Left ventricle myocardium inferior (tissue), 1 donor: ENCODE results near the gene USP13. TPM values are rescaled to one million over a fixed set of nuclear protein-coding genes. Genes with fewer than 3 reads are reported as not detected.
A peak's percentile ranks its signal among the peaks of the same experiment; 100 is the strongest.

ENCODE experiments used
- DNase-seq: peaks from one replicate; pipeline ENCODE4 v3.0.0-alpha.2; 2020
- H3K27ac ChIP-seq: fragments of 200-600 bp; replicated peaks from 2 replicates; pipeline ENCODE4 v1.8.0; 2021
- H3K27me3 ChIP-seq: fragments of 200-600 bp; 2 replicates; pipeline ENCODE4 v1.8.0; 2021; ENCODE audit warnings: low read depth
- H3K36me3 ChIP-seq: fragments of 200-600 bp; 2 replicates; pipeline ENCODE4 v1.8.0; 2021
- H3K4me1 ChIP-seq: fragments of 200-600 bp; 2 replicates; pipeline ENCODE4 v1.8.0; 2021
- H3K4me3 ChIP-seq: fragments of 200-600 bp; 2 replicates; pipeline ENCODE4 v1.8.0; 2021; ENCODE audit warnings: mild to moderate bottlenecking, moderate library complexity
- H3K9me3 ChIP-seq: fragments of 200-600 bp; replicated peaks from 2 replicates; pipeline ENCODE4 v1.8.0; 2021
- CTCF ChIP-seq: fragments of 200-600 bp; IDR thresholded peaks from 2 replicates; pipeline ENCODE4 v1.8.0; 2021; ENCODE audit warnings: antibody characterized with exemption, mild to moderate bottlenecking, borderline replicate concordance
- intact Hi-C: fragments of 100-400 bp; cut with micrococcal nuclease; formaldehyde crosslinking; loops from one replicate; pipeline ENCODE4 v1.11.0; 2022
- total RNA-seq: library from RNA; stranded (reverse); fragmentation: NEBNext Ultra II Directional; extraction: Animal tissue kit (Norgen Biotek cat#: 25700); gene quantifications from one replicate; pipeline ENCODE4 v1.2.1, GENCODE V29; 2021
- donor health status: DM: no; HTN: yes; CAD: no; lungs with severe emphysema.

USP13 gene
- total RNA-seq, 1 donor from 2014 or later: 162 TPM

GRCh38 chr3:179606534-179607085, 46.2 kb upstream of the USP13 start:
- no peak for TF ChIP-seq CTCF
- intact Hi-C loops: no loop called here
- no peak for DNase-seq
- H3K36me3 ChIP-seq: peaks cover 45% of the 10 kb centered on the region
- peaks cover 83% of the 10 kb centered on the region for H3K4me1 ChIP-seq
- no peaks in the 10 kb centered on the region for H3K27me3 ChIP-seq
- no peaks in the 10 kb centered on the region for H3K9me3 ChIP-seq
- H3K27ac ChIP-seq: no peak overlapping the region
- peak overlapping the region; percentile 75 for H3K4me3 ChIP-seq

GRCh38 chr3:179608931-179609720, 43.7 kb upstream of the USP13 start:
- no peak for DNase-seq
- TF ChIP-seq CTCF: no peak
- no peak overlapping the region for H3K4me3 ChIP-seq
- H3K4me1 ChIP-seq: peaks cover 85% of the 10 kb centered on the region
- peaks cover 40% of the 10 kb centered on the region for H3K36me3 ChIP-seq
- intact Hi-C loops: no loop called here
- H3K9me3 ChIP-seq: no peaks in the 10 kb centered on the region
- no peaks in the 10 kb centered on the region for H3K27me3 ChIP-seq
- H3K27ac ChIP-seq: no peak overlapping the region

GRCh38 chr3:179610066-179610465, 42.8 kb upstream of the USP13 start:
- H3K27ac ChIP-seq: no peak overlapping the region
- no peak for DNase-seq
- peaks cover 86% of the 10 kb centered on the region for H3K4me1 ChIP-seq
- no peak for TF ChIP-seq CTCF
- no peaks in the 10 kb centered on the region for H3K9me3 ChIP-seq
- no peak overlapping the region for H3K4me3 ChIP-seq
- no peaks in the 10 kb centered on the region for H3K27me3 ChIP-seq
- H3K36me3 ChIP-seq: peaks cover 40% of the 10 kb centered on the region
- intact Hi-C loops: no loop called here

- no peaks in the 10 kb centered on the region for H3K27me3 ChIP-seq
- H3K36me3 ChIP-seq: peaks cover 55% of the 10 kb centered on the region
- intact Hi-C loops: no loop called here
- DNase-seq: no peak
- H3K9me3 ChIP-seq: no peaks in the 10 kb centered on the region
- no peak overlapping the region for H3K4me3 ChIP-seq
- H3K4me1 ChIP-seq: peaks cover 57% of the 10 kb centered on the region
- no peak overlapping the region for H3K27ac ChIP-seq
- no peak for TF ChIP-seq CTCF
Measured at GRCh38 chr3:179613807-179614206, 39.0 kb upstream of the USP13 start.

GRCh38 chr3:179615458-179616173, 37.2 kb upstream of the USP13 start:
- intact Hi-C loops: no loop called here
- Histone ChIP-seq H3K4me1 (peaks cover 39% of the 10 kb centered on the region), H3K27ac (no peak overlapping the region)

More at GRCh38 chr3:179615458-179616173, 37.2 kb upstream of the USP13 start:
- no peaks in the 10 kb centered on the region for H3K27me3 ChIP-seq
- no peaks in the 10 kb centered on the region for H3K9me3 ChIP-seq
- peaks cover 60% of the 10 kb centered on the region for H3K36me3 ChIP-seq
- H3K4me3 ChIP-seq: no peak overlapping the region
- no peak for TF ChIP-seq CTCF
- no peak for DNase-seq
